GM12878 (cell line): ENCODE results near the gene AKAP17A. TPM values are rescaled to one million over a fixed set of nuclear protein-coding genes. Genes with fewer than 3 reads are reported as not detected.
A peak's percentile ranks its signal among the peaks of the same experiment; 100 is the strongest.

Experiments
- CBFB ChIP-seq: IDR thresholded peaks from 2 replicates; pipeline ENCODE4 v1.6.1; 2016; ENCODE audit warnings: antibody characterized with exemption, low read depth
- KLF5 ChIP-seq: fragments of 450-650 bp; IDR thresholded peaks from 2 replicates; pipeline ENCODE4 v1.6.1; 2014; ENCODE audit warnings: mild to moderate bottlenecking; ENCODE audit not compliant: partially characterized antibody
- NBN ChIP-seq: fragments of 450-650 bp; IDR thresholded peaks from 2 replicates; pipeline ENCODE4 v1.6.1; 2016
- PML ChIP-seq: IDR thresholded peaks from 2 replicates; pipeline ENCODE4 v1.6.1; 2012; ENCODE audit warnings: low read length, inconsistent platforms
- POLR2AphosphoS5 ChIP-seq: IDR thresholded peaks from 2 replicates; pipeline ENCODE4 v1.6.1; 2011; ENCODE audit warnings: mild to moderate bottlenecking, low read length, inconsistent platforms
- SIX5 ChIP-seq: IDR thresholded peaks from 2 replicates; pipeline ENCODE4 v1.6.1; 2011; ENCODE audit warnings: mild to moderate bottlenecking, low read depth, low read length, moderate library complexity; ENCODE audit not compliant: severe bottlenecking
- SMAD5 ChIP-seq: IDR thresholded peaks from 2 replicates; pipeline ENCODE4 v1.6.1; 2016; ENCODE audit warnings: antibody characterized with exemption, low read depth
- SREBF1 ChIP-seq: IDR thresholded peaks from 2 replicates; pipeline ENCODE4 v1.6.1; 2012; ENCODE audit warnings: mild to moderate bottlenecking, low read length
- TCF12 ChIP-seq: IDR thresholded peaks from 2 replicates; pipeline ENCODE4 v1.6.1; 2011; ENCODE audit warnings: low read depth, mild to moderate bottlenecking, low read length
- TCF3 ChIP-seq: IDR thresholded peaks from 2 replicates; pipeline ENCODE4 v1.6.1; 2012; ENCODE audit warnings: low read depth, mild to moderate bottlenecking, low read length, borderline replicate concordance; ENCODE audit not compliant: insufficient read depth
- ZSCAN29 ChIP-seq: fragments of 450-650 bp; IDR thresholded peaks from 2 replicates; pipeline ENCODE4 v1.6.1; 2017; ENCODE audit warnings: mild to moderate bottlenecking, moderate library complexity
- polyA plus RNA-seq, 11 experiments: library from polyadenylated mRNA; depleted of rRNA in 4 of 11; unstranded in 6 of 11; stranded (reverse) in 5 of 11; fragments of >200 nt; fragmentation: Nextera tagmentation in 4 of 11; fragmentation: Illumina TruSeq in 1 of 11; extraction: Ambion mirVana in 4 of 11; extraction: Trizol in 1 of 11; gene quantifications; 1 replicate in 1 of 11; 2 replicates in 10 of 11; pipeline versions ENCODE4 v1.2.1 to v1.2.3, GENCODE V29; 2011 to 2016; ENCODE audit warnings: inconsistent platforms in 2 of 11, missing spikeins in 2 of 11, low read depth in 1 of 11
- total RNA-seq, 4 experiments: library from RNA; depleted of rRNA in 3 of 4; stranded (reverse); fragments of >200 nt in 3 of 4; fragmentation: Illumina TruSeq in 1 of 4; extraction: Trizol in 1 of 4; gene quantifications; 2 replicates each; pipeline versions ENCODE4 v1.2.1 to v1.2.3, GENCODE V29; 2013 to 2021
- TF ChIP-seq, protein P1 (sequence below): IDR thresholded peaks from 2 replicates; pipeline ENCODE4 v1.6.1; 2011; ENCODE audit warnings: borderline replicate concordance, low read depth, mild to moderate bottlenecking, moderate library complexity, low read length; ENCODE audit not compliant: insufficient read depth, poor library complexity, severe bottlenecking
- TF ChIP-seq, protein P2 (sequence below): fragments of 450-650 bp; formaldehyde crosslinking; IDR thresholded peaks from 2 replicates; pipeline ENCODE4 v1.4.0; 2020; ENCODE audit warnings: mild to moderate bottlenecking, moderate library complexity
- TF ChIP-seq, protein P3 (sequence below): IDR thresholded peaks from 2 replicates; pipeline ENCODE4 v1.6.1; 2012; ENCODE audit warnings: low read depth, low read length, improper control_type of control experiment
- TF ChIP-seq, protein P4 (sequence below): IDR thresholded peaks from 2 replicates; pipeline ENCODE4 v1.6.1; 2012; ENCODE audit warnings: low read depth, low read length, improper control_type of control experiment
- TF ChIP-seq, protein P5 (sequence below): fragments of 450-650 bp; IDR thresholded peaks from 2 replicates; pipeline ENCODE4 v1.6.1; 2017; ENCODE audit warnings: mild to moderate bottlenecking, low read depth, inconsistent platforms; ENCODE audit not compliant: poor library complexity, severe bottlenecking

The AKAP17A gene
- total and polyA plus RNA-seq, 10 of the 15 experiments (the other 5 are each of a cell fraction or from before 2014, with no cell fraction given) = 3.0 to 55.8 (median 25.5) TPM

DNA sequence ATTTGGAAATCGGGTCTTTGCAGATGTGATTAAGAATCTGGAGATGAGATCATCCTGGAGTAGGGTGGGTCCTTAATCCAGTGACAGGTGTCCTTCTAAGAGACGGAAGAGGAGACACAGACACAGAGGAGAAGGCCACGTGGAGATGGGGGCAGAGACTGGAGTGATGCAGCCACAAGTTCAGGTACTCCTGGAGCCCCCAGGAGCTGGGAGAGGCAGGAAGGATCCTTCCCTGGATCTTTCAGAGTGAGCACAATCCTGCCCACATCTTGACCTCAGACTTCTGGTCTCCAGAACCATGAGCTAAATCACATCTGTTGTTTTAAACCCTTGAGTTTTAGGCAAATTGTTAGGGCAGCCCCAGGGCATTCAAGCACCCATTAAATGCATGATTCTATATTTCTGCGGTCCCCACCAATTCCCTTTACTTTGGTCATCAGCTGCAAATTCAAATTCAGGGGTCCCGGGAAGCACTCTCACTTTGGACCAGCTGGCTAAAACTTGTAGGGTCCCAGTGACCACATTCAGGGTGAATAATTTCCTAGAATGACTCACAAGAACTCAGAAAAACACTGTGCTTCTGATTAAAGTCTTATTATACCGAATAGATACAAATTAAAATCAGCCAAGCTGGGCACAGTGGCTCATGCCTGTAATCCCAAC is 12.8 kb upstream of the AKAP17A start (continued):
- TF ChIP-seq, protein P1, sequence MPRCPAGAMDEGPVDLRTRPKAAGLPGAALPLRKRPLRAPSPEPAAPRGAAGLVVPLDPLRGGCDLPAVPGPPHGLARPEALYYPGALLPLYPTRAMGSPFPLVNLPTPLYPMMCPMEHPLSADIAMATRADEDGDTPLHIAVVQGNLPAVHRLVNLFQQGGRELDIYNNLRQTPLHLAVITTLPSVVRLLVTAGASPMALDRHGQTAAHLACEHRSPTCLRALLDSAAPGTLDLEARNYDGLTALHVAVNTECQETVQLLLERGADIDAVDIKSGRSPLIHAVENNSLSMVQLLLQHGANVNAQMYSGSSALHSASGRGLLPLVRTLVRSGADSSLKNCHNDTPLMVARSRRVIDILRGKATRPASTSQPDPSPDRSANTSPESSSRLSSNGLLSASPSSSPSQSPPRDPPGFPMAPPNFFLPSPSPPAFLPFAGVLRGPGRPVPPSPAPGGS = no peak
- TF ChIP-seq ZSCAN29 (no peak), NBN (no peak), SMAD5 (no peak), SREBF1 (no peak), POLR2AphosphoS5 (no peak), TCF12 (peak; percentile 40; the same call in 1 of the 2 replicates), KLF5 (no peak), CBFB (no peak), SIX5 (no peak), PML (no peak), TCF3 (no peak)
- TF ChIP-seq, protein P2, sequence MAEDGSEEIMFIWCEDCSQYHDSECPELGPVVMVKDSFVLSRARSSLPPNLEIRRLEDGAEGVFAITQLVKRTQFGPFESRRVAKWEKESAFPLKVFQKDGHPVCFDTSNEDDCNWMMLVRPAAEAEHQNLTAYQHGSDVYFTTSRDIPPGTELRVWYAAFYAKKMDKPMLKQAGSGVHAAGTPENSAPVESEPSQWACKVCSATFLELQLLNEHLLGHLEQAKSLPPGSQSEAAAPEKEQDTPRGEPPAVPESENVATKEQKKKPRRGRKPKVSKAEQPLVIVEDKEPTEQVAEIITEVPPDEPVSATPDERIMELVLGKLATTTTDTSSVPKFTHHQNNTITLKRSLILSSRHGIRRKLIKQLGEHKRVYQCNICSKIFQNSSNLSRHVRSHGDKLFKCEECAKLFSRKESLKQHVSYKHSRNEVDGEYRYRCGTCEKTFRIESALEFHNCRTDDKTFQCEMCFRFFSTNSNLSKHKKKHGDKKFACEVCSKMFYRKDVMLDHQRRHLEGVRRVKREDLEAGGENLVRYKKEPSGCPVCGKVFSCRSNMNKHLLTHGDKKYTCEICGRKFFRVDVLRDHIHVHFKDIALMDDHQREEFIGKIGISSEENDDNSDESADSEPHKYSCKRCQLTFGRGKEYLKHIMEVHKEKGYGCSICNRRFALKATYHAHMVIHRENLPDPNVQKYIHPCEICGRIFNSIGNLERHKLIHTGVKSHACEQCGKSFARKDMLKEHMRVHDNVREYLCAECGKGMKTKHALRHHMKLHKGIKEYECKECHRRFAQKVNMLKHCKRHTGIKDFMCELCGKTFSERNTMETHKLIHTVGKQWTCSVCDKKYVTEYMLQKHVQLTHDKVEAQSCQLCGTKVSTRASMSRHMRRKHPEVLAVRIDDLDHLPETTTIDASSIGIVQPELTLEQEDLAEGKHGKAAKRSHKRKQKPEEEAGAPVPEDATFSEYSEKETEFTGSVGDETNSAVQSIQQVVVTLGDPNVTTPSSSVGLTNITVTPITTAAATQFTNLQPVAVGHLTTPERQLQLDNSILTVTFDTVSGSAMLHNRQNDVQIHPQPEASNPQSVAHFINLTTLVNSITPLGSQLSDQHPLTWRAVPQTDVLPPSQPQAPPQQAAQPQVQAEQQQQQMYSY (CRISPR knock-in tag) = no peak
- TF ChIP-seq, protein P3, sequence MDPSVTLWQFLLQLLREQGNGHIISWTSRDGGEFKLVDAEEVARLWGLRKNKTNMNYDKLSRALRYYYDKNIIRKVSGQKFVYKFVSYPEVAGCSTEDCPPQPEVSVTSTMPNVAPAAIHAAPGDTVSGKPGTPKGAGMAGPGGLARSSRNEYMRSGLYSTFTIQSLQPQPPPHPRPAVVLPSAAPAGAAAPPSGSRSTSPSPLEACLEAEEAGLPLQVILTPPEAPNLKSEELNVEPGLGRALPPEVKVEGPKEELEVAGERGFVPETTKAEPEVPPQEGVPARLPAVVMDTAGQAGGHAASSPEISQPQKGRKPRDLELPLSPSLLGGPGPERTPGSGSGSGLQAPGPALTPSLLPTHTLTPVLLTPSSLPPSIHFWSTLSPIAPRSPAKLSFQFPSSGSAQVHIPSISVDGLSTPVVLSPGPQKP = no peak
- TF ChIP-seq, protein P4, sequence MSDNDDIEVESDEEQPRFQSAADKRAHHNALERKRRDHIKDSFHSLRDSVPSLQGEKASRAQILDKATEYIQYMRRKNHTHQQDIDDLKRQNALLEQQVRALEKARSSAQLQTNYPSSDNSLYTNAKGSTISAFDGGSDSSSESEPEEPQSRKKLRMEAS = no peak
- TF ChIP-seq, protein P5, sequence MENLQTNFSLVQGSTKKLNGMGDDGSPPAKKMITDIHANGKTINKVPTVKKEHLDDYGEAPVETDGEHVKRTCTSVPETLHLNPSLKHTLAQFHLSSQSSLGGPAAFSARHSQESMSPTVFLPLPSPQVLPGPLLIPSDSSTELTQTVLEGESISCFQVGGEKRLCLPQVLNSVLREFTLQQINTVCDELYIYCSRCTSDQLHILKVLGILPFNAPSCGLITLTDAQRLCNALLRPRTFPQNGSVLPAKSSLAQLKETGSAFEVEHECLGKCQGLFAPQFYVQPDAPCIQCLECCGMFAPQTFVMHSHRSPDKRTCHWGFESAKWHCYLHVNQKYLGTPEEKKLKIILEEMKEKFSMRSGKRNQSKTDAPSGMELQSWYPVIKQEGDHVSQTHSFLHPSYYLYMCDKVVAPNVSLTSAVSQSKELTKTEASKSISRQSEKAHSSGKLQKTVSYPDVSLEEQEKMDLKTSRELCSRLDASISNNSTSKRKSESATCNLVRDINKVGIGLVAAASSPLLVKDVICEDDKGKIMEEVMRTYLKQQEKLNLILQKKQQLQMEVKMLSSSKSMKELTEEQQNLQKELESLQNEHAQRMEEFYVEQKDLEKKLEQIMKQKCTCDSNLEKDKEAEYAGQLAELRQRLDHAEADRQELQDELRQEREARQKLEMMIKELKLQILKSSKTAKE = no peak
